GM19468 (cell line): ENCODE measurements around the gene CLMN.
"Not testable (repeated sequence)": the region's sequence is repeated elsewhere in the genome, so short reads cannot be mapped to it uniquely, and the experiment has no call there.

Experiments used
- ATAC-seq: cut with Tn5 transposase; IDR thresholded peaks from one replicate; pipeline ENCODE4 v1.9.1; 2021; ENCODE audit warnings: mild to moderate bottlenecking, moderate library complexity, moderate number of reproducible peaks; ENCODE audit not compliant: unreplicated experiment; ENCODE audit errors: extremely low read depth

CLMN gene

DNA sequence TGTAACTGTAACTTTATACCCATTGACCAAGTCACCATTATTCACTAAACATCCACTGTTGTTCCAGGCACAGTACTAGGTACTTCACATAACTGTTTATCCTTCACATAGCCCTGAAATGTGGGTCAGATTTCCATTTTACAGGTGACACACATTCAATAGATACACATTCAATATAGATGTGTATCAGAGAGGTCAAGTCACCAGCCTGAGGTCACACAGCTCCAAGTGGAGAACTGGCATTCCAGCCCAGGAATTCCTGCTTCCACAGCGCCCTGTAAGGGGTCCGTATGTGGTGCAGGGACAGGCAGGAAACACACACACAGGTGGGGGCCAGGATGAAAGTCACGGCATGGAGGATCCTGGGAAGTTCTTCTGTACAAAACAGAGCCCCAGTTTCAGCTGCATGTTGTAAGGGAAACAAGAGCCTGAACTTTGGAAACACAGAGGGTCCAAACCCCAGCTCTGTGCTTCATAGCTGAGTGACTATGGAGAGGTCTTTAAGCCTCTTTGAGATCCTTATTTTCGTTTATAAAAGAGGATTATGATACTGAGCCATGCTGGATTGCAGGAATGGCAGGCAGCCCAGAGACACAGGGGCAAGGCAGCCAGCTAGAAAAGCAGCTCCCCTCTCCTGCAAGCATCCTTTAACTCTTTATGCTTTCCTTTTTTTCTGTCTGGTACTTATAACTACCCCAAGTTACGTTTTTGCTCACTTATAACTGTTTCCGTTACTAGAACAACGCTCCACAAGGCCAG, 112.1 kb downstream of the CLMN start:
- ATAC-seq: no peak

DNA sequence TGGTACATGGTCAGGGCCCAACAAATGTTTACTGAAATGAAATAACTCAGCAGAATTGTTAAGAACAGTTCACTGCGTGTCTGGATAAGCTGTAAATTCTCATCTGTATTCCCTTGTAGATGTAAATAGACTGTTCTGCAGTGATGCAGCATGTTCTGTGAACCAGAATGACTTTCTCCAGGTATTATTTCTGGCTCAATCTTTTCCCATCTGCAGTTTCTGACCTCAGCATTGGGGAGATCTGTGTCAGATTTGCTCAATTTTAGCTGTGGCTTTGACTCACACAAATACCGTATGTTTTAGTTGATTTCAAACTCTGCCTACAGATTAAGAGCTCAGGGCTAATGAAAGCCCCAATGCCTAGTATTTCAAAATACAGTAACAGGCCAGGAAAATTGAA, 113.2 kb downstream of the CLMN start:
- ATAC-seq: no peak

GRCh38 chr14:95204705-95205104, 115.0 kb downstream of the CLMN start:
- ATAC-seq: no peak

- ATAC-seq: not testable (repeated sequence)
Observed at GRCh38 chr14:95201745-95202144, 118.0 kb downstream of the CLMN start.

DNA sequence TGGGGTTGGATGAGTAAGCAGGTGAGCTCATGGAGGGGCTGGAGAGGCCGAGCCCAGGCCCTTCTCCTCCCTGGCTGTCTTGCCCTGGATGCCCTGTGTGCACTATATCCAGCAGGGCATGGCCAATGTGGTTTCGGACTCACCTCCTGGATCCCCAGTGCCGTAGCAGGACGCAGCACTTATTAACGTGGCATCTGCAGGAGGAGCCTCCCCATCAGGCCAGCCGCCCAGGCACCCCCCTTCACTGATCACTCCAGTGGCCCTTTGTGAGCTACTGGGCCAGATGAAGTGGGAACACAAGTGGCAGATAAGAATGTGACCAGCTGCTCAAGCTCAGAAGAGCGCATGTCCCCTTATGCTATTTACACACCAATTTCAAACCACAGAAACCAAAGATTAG, 119.3 kb downstream of the CLMN start:
- no peak for ATAC-seq

DNA sequence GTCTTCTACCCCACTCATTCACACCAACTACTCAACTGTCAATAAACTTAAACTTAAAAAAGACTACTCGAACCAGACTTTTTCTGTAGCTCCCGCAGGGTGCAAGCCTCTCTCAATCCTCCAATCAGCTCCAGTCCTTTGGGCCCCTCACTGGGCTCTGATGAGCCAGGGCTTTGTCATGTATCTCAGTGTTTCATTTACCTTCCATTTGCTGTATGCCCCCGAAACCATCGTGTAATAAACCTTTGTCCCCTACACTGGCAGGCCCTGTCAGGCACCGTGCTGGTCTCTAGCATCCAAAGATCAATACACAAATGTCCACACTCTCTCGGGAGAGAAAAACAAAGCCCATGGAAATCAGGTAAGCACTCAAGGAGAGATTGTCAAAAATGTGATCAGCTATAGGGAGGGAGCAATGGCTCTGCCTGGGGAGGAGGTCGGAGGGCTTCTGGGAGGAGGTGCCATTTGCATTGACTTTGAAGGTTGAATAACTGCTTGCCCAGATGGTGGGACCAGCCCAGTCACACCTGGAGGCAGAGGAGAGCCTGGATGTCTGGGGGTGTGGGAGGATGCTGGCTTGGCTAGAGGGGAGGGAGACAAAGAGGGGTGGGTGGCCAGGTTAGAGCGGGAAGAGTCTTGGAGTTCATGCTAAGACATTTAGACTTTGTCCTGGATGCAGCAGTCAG, 120.3 kb downstream of the CLMN start:
- ATAC-seq: no peak

DNA sequence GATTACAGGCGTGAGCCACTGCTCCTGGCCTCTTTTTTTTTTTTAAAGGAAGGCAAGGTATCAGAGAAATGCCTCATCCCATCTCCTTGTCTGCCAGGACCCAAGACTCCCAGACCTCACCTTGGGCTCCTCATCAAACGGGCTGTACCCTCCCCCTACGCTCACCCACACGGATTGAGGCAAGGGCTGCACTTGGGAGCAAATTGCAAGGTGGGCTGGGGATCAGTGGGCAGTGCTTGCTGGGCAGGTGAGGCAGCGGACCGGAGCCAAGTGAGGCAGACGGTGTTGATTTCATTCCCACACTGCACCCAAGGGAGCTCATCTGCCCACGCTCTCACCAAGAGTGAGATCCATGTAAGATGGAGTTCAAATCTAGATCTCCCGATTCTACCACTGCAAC, 121.4 kb downstream of the CLMN start:
- no peak for ATAC-seq

DNA sequence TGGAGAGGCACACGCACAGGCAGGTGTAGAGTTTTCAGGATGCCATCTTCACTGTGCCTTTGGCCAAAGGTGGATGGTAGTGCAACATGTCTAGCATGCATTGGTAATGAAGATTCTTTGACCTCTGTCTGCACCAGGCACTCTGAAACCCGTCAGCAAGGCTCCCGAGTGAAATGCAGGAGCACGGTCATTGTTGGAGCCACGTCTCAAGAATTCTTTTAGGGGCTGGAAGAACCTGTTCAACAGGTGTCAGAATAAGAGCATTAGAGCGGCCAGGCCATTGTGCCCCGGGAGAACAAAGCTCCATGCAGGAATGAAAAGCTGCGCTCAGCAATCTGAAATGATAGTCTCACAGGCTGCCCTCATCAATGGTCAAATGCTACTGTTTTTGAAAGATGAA, 122.2 kb downstream of the CLMN start:
- ATAC-seq: no peak

DNA sequence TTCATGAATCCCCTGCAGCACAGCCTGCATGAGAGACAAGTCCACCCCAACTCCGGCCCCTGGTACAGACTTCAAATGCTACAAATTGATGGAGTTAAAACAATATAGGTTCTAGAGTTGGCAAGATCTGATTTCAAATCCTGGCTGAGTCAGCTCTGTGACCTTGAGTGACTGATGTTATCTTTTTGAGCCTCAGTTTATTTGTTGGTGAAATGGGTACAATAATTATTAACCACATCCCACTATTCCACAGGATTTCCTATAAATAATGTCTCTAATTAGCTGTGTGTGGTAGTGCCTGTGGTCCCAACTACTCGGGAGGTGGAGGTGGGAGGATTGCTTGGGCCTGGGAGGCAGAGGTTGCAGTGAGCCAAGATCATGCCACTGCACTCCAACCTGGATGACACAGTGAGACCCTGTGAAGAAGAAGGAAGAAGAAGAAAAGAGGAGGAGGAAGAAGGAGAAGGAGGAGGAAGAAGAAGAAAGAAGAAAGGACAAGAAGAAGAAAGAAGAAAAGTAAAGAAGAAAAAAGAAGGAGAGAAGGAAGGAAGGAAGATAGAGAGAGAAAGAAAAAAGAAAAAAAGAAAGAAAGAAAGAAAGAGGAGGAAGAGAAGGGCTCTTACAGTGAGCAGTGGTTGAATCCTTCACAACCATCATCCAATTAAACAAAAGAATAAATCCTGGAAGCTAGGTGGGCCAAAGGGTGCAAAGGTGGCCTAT, 122.7 kb downstream of the CLMN start:
- no peak for ATAC-seq

GRCh38 chr14:95196268-95196667, 123.4 kb downstream of the CLMN start:
- no peak for ATAC-seq

GRCh38 chr14:95195031-95195430, 124.7 kb downstream of the CLMN start:
- ATAC-seq: no peak

DNA sequence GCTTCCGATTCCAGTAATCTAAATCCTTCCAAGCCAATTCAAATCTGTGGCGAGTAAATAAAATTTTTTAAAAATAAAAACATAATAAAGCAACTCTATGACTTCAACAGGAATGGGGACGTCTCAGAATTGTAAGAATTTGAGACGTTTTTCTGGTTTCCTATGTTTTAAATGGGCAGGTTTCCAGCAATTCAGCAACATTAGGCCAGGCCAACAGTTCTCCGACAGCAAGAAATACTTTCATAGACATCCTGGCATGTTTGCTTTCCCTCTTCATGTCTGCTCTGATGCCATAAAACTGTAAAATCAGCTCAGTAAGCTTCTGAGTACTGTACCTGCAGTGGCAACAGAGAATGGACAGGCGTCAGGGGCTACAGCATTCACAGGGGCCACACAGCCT, 126.6 kb downstream of the CLMN start:
- ATAC-seq: no peak

DNA sequence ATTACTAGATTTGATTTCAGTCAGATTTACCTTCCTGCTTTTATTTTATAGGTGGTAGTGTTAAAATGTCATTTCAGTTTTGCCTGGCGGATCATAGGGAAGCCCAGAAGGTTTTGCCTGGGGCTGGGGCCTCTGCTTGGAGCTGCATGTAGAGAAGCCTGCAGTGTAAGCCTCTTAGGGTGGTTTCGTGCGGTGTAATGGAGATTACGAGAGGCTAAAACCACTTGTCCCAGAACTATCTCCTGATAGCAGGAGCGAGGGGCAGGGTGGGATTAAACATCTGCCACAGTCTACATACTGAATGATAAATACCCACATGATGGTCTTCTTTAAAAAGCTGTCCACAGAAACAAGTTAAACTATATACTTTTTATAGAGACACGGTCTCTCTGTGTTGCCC, 127.4 kb downstream of the CLMN start:
- ATAC-seq: no peak

GRCh38 chr14:95191445-95192199, 128.1 kb downstream of the CLMN start:
- no peak for ATAC-seq

- ATAC-seq: no peak
Observed at GRCh38 chr14:95190857-95191256, 128.9 kb downstream of the CLMN start.

DNA sequence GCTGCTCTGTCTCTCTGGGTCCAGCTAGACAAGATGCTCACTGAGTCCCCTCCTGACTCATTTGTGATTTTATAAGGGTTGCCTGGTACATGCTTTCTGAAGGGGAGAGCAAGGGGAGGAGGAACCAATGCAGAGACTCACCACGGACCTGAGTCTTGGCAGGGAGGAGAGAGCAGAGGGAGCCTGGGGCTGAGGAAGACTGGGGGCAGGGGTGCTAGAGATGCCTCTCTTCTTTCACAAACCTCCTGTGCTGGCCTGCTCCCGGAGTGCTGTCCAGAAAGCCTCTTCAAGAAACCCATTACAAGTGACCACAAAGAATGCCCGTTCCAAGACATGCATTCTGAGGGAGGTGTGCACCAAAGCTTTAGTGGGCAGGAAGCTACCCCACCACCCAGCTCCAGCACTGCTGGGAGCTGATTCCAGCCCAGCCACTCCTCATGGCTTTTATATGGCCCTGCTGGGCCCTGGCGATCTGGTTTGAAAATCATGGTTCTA, 129.3 kb downstream of the CLMN start:
- ATAC-seq: no peak

DNA sequence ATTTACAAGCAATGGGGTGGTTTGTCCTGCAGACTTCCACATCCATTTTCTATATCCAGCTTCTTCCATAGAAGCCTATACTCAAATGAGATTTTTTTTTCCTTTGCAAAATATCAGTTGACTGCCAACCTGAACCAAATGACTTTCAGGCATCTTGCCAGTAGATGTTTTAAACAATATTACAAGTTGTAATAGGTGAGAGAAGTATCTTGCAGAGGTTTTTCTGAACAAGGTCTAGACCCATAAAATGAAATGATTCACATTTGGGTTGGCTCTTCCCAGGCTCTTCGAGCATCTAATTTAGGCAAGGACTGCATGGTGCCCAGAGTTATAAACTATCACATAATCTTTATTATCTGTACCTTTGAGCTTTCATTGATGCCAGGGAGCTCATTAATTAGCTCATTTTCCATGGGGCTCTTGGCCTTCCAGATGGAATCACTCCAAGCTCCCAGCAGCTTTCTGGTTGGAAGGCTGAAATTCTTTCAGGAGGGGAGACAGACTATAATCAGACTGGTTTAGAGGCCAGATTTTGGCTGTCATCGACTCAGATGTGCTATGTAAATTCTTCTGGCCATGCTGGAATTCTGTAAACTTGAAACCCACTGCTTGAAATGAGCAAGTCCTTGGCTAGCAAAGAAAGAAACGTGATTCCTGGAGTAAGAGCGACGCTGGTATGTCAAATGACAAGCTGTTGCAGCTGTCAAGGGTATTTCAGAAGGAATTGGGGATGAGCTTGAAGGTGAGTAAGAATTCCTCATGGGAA, 130.2 kb downstream of the CLMN start:
- ATAC-seq: no peak

DNA sequence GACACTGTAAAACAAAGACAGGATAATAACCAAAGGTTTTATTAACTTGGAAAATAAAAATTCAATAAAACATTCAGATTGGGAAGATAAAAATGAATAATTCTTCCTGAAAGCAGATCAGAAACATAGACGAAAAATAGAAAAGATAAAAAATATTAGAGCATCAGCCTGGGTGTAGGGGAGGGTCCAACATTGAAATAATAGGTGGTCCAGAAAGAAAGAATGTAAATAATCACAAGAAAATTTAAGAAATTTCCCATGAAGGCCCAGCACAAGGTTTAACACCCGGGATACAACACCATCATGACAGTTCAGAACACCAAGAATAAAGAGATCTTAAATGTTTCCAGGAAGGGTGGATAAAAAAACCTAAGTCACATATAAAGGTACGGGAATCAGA, 131.3 kb downstream of the CLMN start:
- no peak for ATAC-seq

DNA sequence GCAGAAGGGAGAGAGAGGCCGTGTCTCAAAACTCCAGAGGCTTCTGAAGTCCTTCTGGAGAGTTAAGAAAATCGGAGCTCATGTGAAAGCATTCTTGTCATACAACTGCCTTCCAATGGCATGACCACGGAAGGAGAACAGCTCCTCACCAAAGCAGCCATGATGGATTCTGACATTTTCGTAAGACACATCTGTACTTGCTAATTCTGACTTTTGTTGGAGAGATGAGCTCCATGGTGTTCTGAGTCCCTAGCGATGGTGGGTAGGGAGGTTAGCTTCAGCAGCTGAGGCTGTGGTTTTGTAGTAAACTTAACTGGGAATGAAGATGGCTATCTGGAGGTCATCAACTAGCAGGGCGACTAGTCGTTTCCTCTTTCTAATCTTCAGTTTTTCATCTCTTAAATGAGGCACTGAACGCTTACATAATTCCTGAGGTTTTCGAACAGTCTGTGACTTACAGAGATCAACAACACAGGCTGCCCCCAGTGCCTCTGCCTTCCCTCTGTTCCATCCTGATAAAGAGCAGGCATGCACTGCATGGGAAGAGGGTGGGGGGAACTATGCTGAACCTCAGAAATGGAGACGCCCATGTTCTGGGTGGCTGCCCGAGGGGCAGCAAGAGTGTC, 133.8 kb downstream of the CLMN start:
- ATAC-seq: no peak
